ENCODE results near the gene DCAF15. TPM values are rescaled to one million over a fixed set of nuclear protein-coding genes. Genes with fewer than 3 reads are reported as not detected.

Gene DCAF15
- total RNA-seq, 2 experiments from 2014 or later = 82.5 to 94.3 TPM

DNA sequence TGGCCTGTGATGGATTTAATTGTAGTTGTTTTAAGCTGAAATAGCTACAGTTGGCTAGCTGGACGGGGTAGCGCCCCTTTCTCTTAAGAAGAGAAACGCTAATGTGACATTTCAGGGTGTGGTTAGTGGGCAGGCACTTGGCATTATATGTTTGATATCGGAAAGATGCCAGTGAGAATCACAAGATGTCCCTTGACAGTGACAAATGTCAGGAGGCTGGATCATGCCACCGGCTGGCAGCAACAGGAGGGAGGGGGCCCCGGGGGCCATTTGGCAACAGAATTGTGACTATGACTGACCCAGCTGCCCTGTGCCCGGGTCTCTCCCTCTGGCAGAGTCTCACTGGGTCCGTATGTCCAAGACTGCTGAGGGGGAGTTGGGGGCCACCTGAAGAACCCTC lies 4.7 kb downstream of the DCAF15 start:
- H3K4me3 Mint-ChIP-seq = no peak overlapping the region
- peaks cover 22% of the 10 kb centered on the region for H3K36me3 Mint-ChIP-seq
- CTCF ChIA-PET = interaction anchor here (1.2 kb wide), 1 partner anchor 16 kb away, joined by 3 read pairs; no protein-coding TSS in a partner anchor
- no peak for DNase-seq
- no peaks in the 10 kb centered on the region for H3K9me3 Mint-ChIP-seq (ENCODE audit: low read depth)
- no peak for ATAC-seq
- H3K27ac Mint-ChIP-seq = no peak overlapping the region
- no peaks in the 10 kb centered on the region for H3K27me3 Mint-ChIP-seq
- H3K4me1 Mint-ChIP-seq = peaks cover 17% of the 10 kb centered on the region

DNA sequence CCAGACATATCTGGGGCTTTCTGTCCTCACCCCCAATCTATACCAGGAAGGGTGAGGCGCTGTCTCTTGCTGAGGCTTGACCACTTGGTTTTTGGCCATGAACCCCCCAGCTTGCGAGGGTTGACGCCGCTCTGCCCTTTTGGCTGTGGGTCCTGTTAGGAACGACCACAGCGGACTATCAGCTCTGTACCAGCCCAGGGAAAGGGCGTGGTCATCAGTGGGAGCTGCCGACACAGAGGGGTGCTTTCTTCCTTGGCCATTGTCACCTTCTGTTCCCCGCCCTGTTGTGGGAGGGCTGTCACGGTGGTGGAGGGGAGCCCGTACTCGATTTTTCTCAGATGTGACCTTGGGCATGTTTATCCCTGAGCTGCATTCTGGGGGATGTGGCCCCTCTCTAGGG lies 5.7 kb downstream of the DCAF15 start:
- H3K4me3 Mint-ChIP-seq = no peak overlapping the region
- CTCF ChIA-PET = no interaction called here

DNA sequence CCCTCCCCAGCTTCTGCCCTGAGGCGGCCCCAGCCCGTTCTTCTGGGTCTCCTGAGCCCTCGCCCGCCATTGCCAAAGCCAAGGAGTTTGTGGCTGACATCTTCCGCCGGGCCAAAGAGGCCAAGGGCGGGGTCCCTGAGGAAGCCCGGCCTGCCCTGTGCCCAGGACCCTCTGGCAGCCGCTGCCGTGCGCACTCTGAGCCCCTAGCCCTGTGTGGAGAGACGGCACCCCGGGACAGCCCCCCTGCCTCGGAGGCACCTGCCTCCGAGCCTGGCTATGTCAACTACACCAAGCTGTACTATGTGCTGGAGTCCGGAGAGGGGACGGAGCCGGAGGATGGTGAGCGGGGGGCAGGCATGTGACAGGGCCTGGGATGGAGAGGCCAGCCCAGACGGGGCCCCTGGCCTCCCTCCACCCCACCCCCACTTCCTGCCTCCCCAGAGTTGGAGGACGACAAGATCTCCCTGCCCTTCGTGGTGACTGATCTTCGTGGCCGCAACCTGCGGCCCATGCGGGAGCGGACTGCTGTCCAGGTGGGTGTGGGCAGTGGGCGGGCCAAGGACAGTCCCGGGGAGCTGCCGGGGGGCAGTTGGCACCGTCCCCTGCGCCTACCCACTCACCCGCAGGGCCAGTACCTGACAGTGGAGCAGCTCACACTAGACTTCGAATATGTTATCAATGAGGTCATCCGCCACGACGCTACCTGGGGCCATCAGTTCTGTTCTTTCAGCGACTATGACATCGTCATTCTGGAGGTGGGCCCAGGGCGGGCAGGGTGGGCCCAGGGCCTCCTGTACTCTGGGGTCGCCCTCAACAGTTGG lies 7.0 kb downstream of the DCAF15 start:
- Mint-ChIP-seq H3K4me3 (no peak overlapping the region), H3K27ac (no peak overlapping the region), H3K9me3 (ENCODE audit: low read depth) (no peaks in the 10 kb centered on the region), H3K4me1 (peaks cover 6% of the 10 kb centered on the region), H3K27me3 (no peaks in the 10 kb centered on the region), H3K36me3 (peaks cover 22% of the 10 kb centered on the region)
- DNase-seq = no peak
- no peak for ATAC-seq
- CTCF ChIA-PET = interaction anchor here (0.6 to 1.6 kb wide), 2 partner anchors 51 to 72 kb away, joined by 4 to 5 read pairs; partner anchors contain the start of gene IL27RA

More for the DNA sequence above, 5.7 kb downstream of the DCAF15 start:
- peaks cover 22% of the 10 kb centered on the region for H3K36me3 Mint-ChIP-seq
- H3K4me1 Mint-ChIP-seq = peaks cover 17% of the 10 kb centered on the region
- ATAC-seq (no peak), DNase-seq (no peak)
- H3K27ac Mint-ChIP-seq = no peak overlapping the region
- no peaks in the 10 kb centered on the region for H3K9me3 Mint-ChIP-seq (ENCODE audit: low read depth)
- no peaks in the 10 kb centered on the region for H3K27me3 Mint-ChIP-seq

DNA sequence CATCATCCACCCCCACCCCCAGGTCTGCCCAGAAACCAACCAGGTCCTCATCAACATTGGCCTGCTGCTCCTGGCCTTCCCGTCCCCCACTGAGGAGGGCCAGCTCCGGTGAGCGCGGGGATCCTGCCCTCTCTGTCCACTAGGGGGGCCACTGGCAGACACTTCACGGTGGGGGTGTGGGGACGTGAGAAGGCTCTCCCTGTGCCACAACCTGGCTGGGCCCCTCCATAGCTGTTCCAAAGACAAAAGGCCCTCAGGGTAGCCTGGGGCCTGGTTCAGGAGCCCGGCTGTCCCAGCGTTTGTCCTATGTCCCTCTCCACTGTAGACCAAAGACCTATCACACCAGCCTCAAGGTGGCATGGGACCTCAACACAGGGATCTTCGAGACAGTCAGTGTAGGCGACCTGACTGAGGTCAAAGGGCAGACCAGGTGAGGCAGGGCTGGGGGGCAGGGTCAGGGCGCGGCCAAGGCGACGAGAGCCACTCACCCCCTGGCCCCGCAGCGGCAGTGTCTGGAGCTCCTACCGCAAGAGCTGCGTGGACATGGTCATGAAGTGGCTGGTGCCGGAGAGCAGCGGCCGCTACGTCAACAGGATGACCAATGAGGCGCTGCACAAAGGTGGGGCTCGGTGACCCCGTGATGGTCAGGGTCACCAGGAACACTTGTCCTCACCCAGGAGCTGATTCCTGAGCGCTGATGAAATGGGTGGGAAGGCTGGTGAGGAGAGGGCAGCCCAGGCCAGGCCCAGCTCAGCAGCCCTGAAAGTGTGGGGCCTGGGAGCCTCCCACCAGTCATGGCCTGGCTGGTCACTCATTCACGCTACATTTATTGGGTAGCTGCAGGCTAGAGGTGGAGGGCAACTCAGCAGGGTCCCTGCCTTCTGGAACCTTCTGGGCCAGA lies 7.9 kb downstream of the DCAF15 start:
- Mint-ChIP-seq H3K27ac (no peak overlapping the region), H3K27me3 (no peaks in the 10 kb centered on the region), H3K4me1 (peaks cover 2% of the 10 kb centered on the region), H3K4me3 (no peak overlapping the region), H3K9me3 (ENCODE audit: low read depth) (no peaks in the 10 kb centered on the region), H3K36me3 (peaks cover 19% of the 10 kb centered on the region)
- DNase-seq (no peak), ATAC-seq (peak; percentile 55)
- CTCF ChIA-PET = interaction anchor here (0.6 to 1.6 kb wide), 2 partner anchors 51 to 71 kb away, joined by 4 to 5 read pairs; partner anchors contain the start of gene IL27RA

DNA sequence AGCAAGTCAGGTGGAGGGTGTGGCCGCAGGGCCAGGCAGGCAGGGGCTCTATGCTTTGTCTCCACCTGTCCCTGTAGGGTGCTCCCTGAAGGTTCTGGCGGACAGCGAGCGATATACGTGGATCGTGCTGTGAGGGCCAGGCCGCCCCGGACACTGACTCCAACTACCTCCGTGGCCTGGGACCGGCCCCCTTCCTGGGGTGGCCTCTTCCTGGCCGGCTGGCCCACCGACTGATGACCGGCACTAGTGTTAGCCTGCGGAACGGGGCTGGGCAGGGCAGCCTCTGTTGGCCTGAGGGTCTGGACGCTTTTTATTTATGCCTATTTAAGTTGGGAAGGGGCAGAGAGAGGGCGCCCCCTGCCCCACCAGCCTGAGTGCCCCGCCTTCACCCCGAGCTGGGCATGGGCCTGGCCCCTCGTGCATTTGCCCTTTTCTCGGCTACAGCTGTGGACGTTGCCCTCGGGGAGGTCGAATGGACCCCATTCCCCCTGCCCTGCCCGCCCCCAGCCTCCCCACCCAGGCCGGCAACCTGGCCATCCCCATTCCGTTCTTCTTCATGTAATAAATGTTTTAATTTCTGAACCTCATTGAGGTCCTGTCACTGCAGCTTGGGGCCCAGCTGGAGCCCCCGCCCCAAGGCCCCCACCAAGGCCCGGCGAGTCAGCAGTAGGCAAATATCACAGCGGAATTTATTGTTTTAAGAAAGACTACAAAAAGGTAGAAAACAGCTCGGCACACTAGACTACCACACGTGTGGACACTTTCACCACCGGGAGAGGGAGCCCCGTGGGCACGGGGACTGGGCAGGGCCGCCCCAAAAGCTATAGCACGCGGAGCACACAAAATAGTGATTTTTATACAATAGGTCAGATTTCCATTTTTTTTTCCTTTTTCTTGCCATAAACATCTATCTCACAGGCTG lies 8.8 kb downstream of the DCAF15 start:
- DNase-seq = no peak
- Mint-ChIP-seq H3K4me1 (no peaks in the 10 kb centered on the region), H3K9me3 (ENCODE audit: low read depth) (no peaks in the 10 kb centered on the region), H3K27me3 (no peaks in the 10 kb centered on the region), H3K36me3 (peaks cover 14% of the 10 kb centered on the region), H3K27ac (no peak overlapping the region), H3K4me3 (no peak overlapping the region)
- CTCF ChIA-PET = interaction anchor here (1.6 kb wide), 1 partner anchor 70 kb away, joined by 4 read pairs; the partner anchor contains the start of gene IL27RA
- no peak for ATAC-seq

DNA sequence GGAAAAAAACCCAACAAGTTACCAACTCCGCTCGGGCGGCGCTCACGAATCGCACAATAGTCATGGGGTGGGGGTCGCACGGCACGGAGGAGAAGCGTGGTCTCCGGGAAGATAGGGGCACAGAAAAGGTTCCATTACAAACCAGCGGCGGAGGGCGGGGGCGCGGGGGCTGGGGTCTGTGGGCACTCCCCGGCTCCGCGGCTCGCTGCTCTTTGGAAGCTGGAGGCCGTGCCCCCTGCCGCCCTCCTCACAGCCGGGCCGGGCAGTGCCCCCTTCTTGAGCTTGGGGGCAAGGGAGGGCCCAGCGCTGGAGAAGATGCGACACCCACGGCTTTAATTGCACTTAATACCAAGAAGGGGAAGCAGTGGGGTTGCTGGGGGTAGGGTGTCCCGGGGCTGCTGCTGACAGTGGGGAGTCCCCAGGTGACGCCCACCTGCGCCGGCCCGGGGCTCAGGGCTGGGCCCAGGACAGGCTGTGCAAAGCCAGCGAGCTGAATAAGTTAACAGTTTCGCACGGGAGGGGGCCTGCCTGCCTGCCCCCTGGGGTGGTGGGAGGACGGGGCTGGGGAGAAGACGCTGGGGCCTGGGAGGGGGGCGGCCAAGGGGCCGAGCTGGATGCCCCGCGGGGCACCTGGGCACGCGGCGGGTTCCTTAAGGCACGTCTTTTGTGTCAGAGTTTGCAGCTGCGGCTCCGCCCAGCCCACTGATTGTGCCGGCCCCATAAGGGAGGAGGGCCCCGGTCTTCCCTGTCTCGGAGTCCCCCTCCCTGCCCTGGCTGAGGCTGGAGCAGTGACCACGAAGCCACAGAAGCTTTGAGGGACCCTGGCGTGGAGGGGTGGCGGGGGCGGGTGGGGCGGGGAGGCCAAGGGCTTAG lies 9.8 kb downstream of the DCAF15 start:
- Mint-ChIP-seq H3K4me3 (no peak overlapping the region), H3K9me3 (ENCODE audit: low read depth) (no peaks in the 10 kb centered on the region), H3K27ac (no peak overlapping the region), H3K4me1 (no peaks in the 10 kb centered on the region), H3K27me3 (no peaks in the 10 kb centered on the region), H3K36me3 (peaks cover 9% of the 10 kb centered on the region)
- no peak for ATAC-seq
- DNase-seq = no peak
- CTCF ChIA-PET = interaction anchor here (0.7 to 1.0 kb wide), 2 partner anchors 71 to 97 kb away, joined by 3 to 4 read pairs; no protein-coding TSS in a partner anchor

DNA sequence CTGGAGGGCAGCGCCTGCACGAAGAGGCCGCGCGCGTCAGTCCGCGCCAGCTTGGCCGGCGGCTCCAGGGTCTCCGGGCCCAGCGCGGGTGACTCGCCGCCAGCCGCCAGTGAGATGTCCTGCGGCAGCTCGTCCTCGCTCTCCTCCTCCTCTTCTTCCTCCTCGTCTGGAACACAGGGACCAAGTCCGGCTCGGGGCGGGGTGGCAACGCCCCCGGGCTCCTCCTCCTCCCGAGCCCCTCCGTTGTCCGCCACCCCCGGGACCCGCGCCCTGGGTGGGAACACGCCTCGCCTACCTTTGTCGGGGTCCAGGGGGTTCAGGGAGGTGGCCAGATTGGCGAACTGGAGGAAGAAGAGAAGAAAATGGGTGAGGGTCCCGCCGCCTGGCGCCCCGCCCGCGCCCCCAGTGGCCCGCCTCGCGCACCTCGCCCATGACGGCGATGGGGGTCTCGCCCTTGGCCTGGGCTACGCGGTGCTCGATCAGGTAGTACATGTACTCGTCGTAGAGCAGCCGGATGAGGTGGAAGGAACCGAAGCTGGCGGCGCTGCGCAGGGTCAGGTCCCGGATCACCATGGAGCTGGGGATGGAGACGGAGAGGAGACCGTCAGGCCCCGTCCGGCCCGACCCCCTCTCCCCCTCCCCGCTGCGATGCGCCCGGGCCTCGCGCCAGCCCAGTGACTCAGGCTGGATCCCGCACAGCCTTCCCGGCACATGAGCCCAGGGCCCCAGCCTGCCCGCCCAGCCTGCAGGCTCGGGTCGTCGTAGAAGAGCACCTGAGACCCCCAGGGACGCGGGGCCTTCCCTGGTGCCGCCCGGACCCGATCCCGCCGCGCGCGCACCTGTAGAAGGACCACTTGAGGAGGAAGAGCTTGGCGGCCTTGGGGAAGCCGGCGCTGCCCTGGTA lies 10.6 kb downstream of the DCAF15 start:
- Mint-ChIP-seq H3K36me3 (peaks cover 8% of the 10 kb centered on the region), H3K27ac (no peak overlapping the region), H3K9me3 (ENCODE audit: low read depth) (no peaks in the 10 kb centered on the region), H3K27me3 (no peaks in the 10 kb centered on the region), H3K4me3 (no peak overlapping the region), H3K4me1 (no peaks in the 10 kb centered on the region)
- ATAC-seq = no peak
- DNase-seq = no peak
- CTCF ChIA-PET = interaction anchor here (1.0 kb wide), 1 partner anchor 70 kb away, joined by 4 read pairs; no protein-coding TSS in a partner anchor

DNA sequence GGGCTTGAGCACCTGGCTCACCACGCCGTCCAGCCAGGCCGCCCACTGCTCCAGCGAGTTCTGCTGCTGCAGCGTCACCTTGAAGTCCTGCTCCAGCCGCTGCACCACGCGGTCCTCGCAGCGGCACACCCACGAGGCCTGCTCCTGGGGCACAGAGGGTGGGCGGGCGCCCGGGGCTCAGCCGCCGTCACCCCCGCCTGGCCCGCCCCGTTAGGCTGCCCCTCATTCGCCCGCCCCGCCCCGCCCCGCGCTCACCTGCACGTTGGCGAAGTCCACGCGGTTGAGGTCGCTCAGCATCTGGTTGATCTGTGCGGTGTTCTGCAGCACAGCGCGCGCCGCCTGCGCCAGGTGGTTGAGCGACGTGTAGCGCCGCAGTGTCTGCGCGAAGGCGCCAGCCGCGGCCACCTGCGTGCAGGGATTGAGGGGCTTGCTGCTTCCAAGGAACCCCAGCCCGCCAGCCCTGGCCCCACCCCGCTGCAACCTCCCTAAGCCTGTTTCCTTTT lies 11.3 kb downstream of the DCAF15 start:
- no peak overlapping the region for H3K4me3 Mint-ChIP-seq
- no peak for DNase-seq

DNA sequence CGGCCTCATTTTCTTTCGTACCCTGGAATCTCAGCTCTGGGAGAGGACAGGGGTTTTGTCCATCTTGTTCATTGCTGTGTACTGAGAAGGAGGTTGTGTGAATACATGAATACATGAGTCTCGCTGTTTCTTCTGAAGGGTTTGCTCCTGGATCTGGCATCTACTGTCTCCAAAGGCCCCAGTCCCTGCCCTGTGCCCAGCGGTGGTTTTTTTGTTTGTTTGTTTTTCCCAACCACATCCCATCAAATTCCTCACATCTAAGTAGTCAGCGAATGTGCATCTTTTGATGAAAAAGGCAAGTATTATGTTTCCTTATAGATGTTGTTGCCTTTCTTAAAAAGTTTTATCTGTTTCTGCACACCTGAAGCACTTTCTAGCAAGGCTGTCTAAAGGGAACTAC lies 12.5 kb downstream of the DCAF15 start:
- Mint-ChIP-seq H3K4me1 (no peaks in the 10 kb centered on the region), H3K9me3 (ENCODE audit: low read depth) (no peaks in the 10 kb centered on the region), H3K27me3 (no peaks in the 10 kb centered on the region), H3K4me3 (no peak overlapping the region), H3K36me3 (peaks cover 10% of the 10 kb centered on the region), H3K27ac (no peak overlapping the region)
- CTCF ChIA-PET = no interaction called here
- DNase-seq (no peak), ATAC-seq (no peak)

More for the DNA sequence above, 11.3 kb downstream of the DCAF15 start:
- Mint-ChIP-seq H3K27me3 (no peaks in the 10 kb centered on the region), H3K36me3 (peaks cover 8% of the 10 kb centered on the region), H3K9me3 (ENCODE audit: low read depth) (no peaks in the 10 kb centered on the region), H3K27ac (no peak overlapping the region), H3K4me1 (no peaks in the 10 kb centered on the region)
- ATAC-seq = no peak
- CTCF ChIA-PET = no interaction called here

DNA sequence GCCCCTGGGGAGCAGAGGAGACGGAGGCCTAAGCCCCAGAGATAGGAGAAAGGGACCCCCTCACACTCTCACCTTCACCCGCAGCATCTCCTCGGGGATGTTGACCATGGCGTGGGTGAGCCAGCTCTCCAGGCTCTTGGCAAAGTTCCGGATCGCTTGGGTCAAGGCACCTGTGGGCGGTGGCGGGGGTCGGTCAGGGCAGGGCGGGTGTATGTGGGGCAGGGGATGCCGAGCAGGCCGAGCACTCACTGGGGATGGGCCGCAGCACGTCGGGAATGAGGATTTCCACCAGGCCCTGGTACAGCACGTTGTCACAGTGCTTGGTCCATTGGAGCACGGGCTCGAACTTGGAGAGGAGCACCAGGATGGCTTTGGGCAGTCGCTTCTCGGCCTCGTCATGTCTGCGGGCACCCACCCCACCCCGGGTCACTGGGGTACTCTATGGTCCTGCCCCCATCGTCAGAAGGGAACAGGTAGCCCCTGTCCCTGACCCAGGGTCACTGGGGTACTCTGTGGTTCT lies 13.1 kb downstream of the DCAF15 start:
- Mint-ChIP-seq H3K27me3 (no peaks in the 10 kb centered on the region), H3K4me1 (no peaks in the 10 kb centered on the region), H3K4me3 (no peak overlapping the region), H3K27ac (peak overlapping the region; percentile 24), H3K36me3 (peaks cover 7% of the 10 kb centered on the region), H3K9me3 (ENCODE audit: low read depth) (no peaks in the 10 kb centered on the region)
- CTCF ChIA-PET = no interaction called here
- ATAC-seq (no peak), DNase-seq (no peak)
